Measurements from ENCODE around the gene DDX10. TPM values are rescaled to one million over a fixed set of nuclear protein-coding genes. Genes with fewer than 3 reads are reported as not detected.

DDX10 gene
- total and polyA plus RNA-seq, 12 donors, result 10.6 to 141 (median 22.6) TPM

- intact Hi-C loops (cut with DNase I), result no loop called here
These were observed 280.5 kb downstream of the DDX10 start for GRCh38 chr11:108945341-108945740.

DNA sequence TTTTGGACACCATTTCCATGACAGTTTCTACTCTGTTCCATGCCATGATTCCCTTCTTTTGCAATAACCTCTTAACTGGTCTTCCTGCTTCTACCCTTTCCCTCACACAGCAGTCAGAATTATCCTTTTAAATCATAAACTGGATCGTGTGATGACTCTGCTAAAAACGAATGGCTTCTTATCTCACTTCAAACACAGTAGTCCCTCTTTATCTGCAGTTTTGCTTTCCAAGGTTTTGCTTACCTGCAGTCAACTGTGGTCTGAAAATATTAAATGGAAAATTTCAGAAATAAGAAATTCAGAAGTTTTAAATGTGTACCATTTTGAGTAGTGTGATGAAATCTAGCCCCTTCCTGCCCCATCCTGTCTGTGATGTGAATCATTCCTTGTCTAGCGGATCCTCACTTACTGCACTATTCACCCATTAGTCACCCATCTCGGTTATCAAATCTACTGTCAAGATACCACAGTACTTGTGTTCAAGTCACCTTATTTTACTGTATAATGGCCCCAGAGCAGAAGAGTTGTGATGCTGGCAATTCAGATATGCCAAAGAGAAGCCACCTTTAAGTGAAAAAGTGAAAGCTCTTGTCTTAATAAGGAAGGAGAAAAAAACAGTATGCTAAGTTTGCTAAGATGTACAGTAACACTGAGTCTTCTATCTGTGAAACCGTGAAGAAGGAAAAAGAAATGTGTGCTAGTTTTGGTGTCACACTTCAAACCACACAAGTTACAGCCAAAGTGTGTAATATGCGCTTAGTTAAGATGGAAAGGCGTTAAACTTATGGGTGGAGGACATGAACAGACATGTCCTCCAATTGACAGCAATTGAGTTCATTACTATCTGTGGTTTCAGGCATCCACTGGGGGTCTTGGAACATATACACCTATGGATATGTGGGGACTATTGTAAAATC is 283.0 kb downstream of the DDX10 start:
- H3K27ac ChIP-seq, result no peak overlapping the region
- DNase-seq, result no peak
- no peaks in the 10 kb centered on the region for H3K27me3 ChIP-seq
- no peak for TF ChIP-seq CTCF (IDR thresholded peaks at IDR 0.05)
- no peak for TF ChIP-seq POLR2A (IDR thresholded peaks at IDR 0.05)
- H3K9me3 ChIP-seq (replicated peaks in 1 of 3), result no peaks in the 10 kb centered on the region
- no peaks in the 10 kb centered on the region for H3K36me3 ChIP-seq (replicated peaks in 1 of 2)
- no peak overlapping the region for H3K4me3 ChIP-seq
- WGBS, 4 donors, result 66 to 73% (median 69%) methylated on average over 7 of the region's 7 CpGs
- H3K4me1 ChIP-seq (replicated peaks in 1 of 2), result no peaks in the 10 kb centered on the region
- intact Hi-C loops (cut with DNase I), result no loop called here

More at GRCh38 chr11:108945341-108945740, 280.5 kb downstream of the DDX10 start:
- Histone ChIP-seq H3K27me3 (no peaks in the 10 kb centered on the region), H3K4me3 (no peak overlapping the region), H3K36me3 (replicated peaks in 1 of 2) (peaks cover 0 to 1% of the 10 kb centered on the region in 2 donors), H3K4me1 (replicated peaks in 1 of 2) (no peaks in the 10 kb centered on the region), H3K27ac (no peak overlapping the region), H3K9me3 (replicated peaks in 1 of 3) (no peaks in the 10 kb centered on the region)
- DNase-seq, result no peak
- WGBS, 4 donors, result 49 to 69% (median 64%) methylated on average over 3 of the region's 3 CpGs
- TF ChIP-seq CTCF (IDR thresholded peaks at IDR 0.05) (no peak), POLR2A (IDR thresholded peaks at IDR 0.05) (no peak)

DNA sequence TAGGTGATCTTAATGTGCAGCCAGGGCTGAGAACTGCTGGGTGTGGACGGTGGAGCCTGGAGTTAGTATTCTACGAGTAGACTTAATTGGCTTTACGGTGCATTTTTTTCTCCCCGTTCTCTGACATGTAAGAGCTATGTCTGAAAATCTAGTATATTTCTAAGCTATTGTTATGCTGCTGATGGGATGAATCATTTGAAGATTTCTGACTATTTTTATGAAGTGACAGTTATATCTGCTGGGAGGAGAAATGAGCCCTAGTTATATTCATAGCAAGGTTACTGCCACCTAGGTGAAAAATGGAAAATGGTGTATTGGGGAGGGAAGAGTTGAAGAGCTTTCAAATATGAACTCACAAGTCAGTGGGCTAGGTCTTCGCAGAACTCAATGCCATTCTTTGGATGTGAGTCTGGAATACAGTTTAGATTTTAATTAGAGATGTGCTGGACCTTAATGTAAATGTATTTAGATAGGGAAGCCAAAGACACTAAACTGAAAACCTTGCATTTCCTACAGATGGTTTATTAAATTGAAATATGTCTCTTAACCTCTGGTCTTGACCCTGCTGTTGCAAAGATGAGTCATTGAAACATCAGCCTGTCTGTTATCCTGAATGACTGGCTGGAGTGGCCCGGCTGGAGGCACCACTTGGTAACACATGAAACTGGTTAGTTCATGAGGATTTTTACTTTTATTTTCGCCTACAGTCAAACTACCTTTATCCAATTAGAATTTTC is 293.7 kb downstream of the DDX10 start:
- Histone ChIP-seq H3K27me3 (no peaks in the 10 kb centered on the region), H3K9me3 (replicated peaks in 1 of 3) (no peaks in the 10 kb centered on the region), H3K27ac (no peak overlapping the region), H3K36me3 (replicated peaks in 1 of 2) (no peaks in the 10 kb centered on the region), H3K4me1 (replicated peaks in 1 of 2) (peaks cover 0 to 14% of the 10 kb centered on the region in 2 donors), H3K4me3 (no peak overlapping the region)
- no peak for TF ChIP-seq POLR2A (IDR thresholded peaks at IDR 0.05)
- TF ChIP-seq CTCF (IDR thresholded peaks at IDR 0.05), result no peak
- 56 to 72% (median 62%) methylated on average over 7 of the region's 7 CpGs for WGBS, 4 donors
- peak in 5 of 7 donors; percentile 22 to 62 (median 41) for DNase-seq
- intact Hi-C loops (cut with DNase I), result no loop called here

- TF ChIP-seq POLR2A (IDR thresholded peaks at IDR 0.05) (no peak), CTCF (IDR thresholded peaks at IDR 0.05) (no peak)
- Histone ChIP-seq H3K27me3 (no peaks in the 10 kb centered on the region), H3K36me3 (replicated peaks in 1 of 2) (no peaks in the 10 kb centered on the region), H3K9me3 (replicated peaks in 1 of 3) (no peaks in the 10 kb centered on the region), H3K4me3 (no peak overlapping the region), H3K4me1 (replicated peaks in 1 of 2) (peaks cover 0 to 14% of the 10 kb centered on the region in 2 donors), H3K27ac (no peak overlapping the region)
- intact Hi-C loops (cut with DNase I), result no loop called here
- DNase-seq, result no peak
- 52 to 67% (median 60%) methylated on average over 4 of the region's 4 CpGs for WGBS, 4 donors
These were observed 294.4 kb downstream of the DDX10 start for GRCh38 chr11:108959105-108959761.

Data from adrenal gland (tissue), 12 donors.